Endothelial cell of umbilical vein (primary cell): ENCODE results near the gene KDM6B. TPM values are rescaled to one million over a fixed set of nuclear protein-coding genes. Genes with fewer than 3 reads are reported as not detected.

Experiments
- BruUV-seq: library from RNA; stranded (reverse); fragments of 400-500 nt; replicated peaks from 2 replicates; lab custom pipeline; 2021; lab: Mats Ljungman, UMichigan
- CTCF ChIA-PET: fragments of 300-600, 350-600 bp; sonication (Branson Sonifier 250); formaldehyde crosslinking; loops from one replicate; lab custom pipeline; 2021; ENCODE audit warnings: antibody characterized with exemption, inconsistent platforms; lab: Charles Lee
- POLR2A ChIA-PET: fragments of 300-600, 350-600 bp; sonication (Branson Sonifier 250); formaldehyde crosslinking; loops from one replicate; lab custom pipeline; 2021; ENCODE audit warnings: antibody characterized with exemption, inconsistent platforms; lab: Charles Lee
- DNase-seq: peaks from one replicate; pipeline ENCODE4 v3.0.0-alpha.2; 2011; ENCODE audit warnings: low read depth, low spot score
- FAIRE-seq: peaks from 2 replicates; lab custom pipeline; 2011; peaks lifted over from hg19 to GRCh38; lab: Jason Lieb, UNC
- H2AFZ ChIP-seq: 2 replicates; pipeline ENCODE4 v1.6.0; 2012; ENCODE audit warnings: low read depth, low read length, control low read depth, inconsistent platforms
- H3K27ac ChIP-seq: 2 replicates; pipeline ENCODE4 v1.5.1; 2011; ENCODE audit warnings: low read depth, mild to moderate bottlenecking, control low read depth, low read length, moderate library complexity; ENCODE audit not compliant: insufficient read depth
- H3K27me3 ChIP-seq, 2 experiments: 2 replicates each; pipeline versions ENCODE4 v1.6.0 to v1.6.1; 2011; ENCODE audit warnings: low read length in 2 of 2, mixed read lengths in 1 of 2; ENCODE audit not compliant: control insufficient read depth in 2 of 2, insufficient read depth in 2 of 2
- H3K36me3 ChIP-seq, 2 experiments: 2 replicates in 1 of 2; 3 replicates in 1 of 2; pipeline ENCODE4 v1.5.1; 2011; ENCODE audit warnings: low read length in 2 of 2, mild to moderate bottlenecking in 1 of 2, moderate library complexity in 1 of 2; ENCODE audit not compliant: control insufficient read depth in 2 of 2, insufficient read depth in 2 of 2; ENCODE audit errors: extremely low read depth in 1 of 2
- H3K4me1 ChIP-seq: 3 replicates; pipeline ENCODE4 v1.5.1; 2011; ENCODE audit warnings: mild to moderate bottlenecking, low read length; ENCODE audit not compliant: control insufficient read depth, insufficient read depth; ENCODE audit errors: extremely low read depth
- H3K4me2 ChIP-seq: 2 replicates; pipeline ENCODE4 v1.6.1; 2011; ENCODE audit warnings: low read length, control low read depth, mixed read lengths; ENCODE audit not compliant: insufficient read depth
- H3K4me3 ChIP-seq, 3 experiments: fragments of 200-600 bp in 1 of 3; sonication (generic), shearing (Covaris generic) in 1 of 3; replicated peaks in 1 of 3; 2 replicates each; pipeline ENCODE4 v1.5.1; 2011 to 2016; ENCODE audit warnings: control low read depth in 3 of 3, low read length in 3 of 3, mild to moderate bottlenecking in 2 of 3, inconsistent platforms in 1 of 3, low read depth in 1 of 3, moderate library complexity in 1 of 3; ENCODE audit not compliant: insufficient read depth in 1 of 3
- H3K79me2 ChIP-seq: 2 replicates; pipeline ENCODE4 v1.6.0; 2012; ENCODE audit warnings: low read length, inconsistent platforms; ENCODE audit not compliant: control insufficient read depth, insufficient read depth
- H3K9ac ChIP-seq: replicated peaks from 2 replicates; pipeline ENCODE3; 2011; ENCODE audit warnings: low read length, control low read depth; ENCODE audit not compliant: insufficient read depth; ENCODE audit errors: extremely low read depth
- H3K9me1 ChIP-seq: replicated peaks from 3 replicates; pipeline ENCODE4 v1.6.0; 2011; ENCODE audit warnings: mild to moderate bottlenecking, low read length; ENCODE audit not compliant: control insufficient read depth, insufficient read depth; ENCODE audit errors: extremely low read depth
- H3K9me3 ChIP-seq: replicated peaks from 2 replicates; pipeline ENCODE4 v1.5.1; 2012; ENCODE audit warnings: low read length, inconsistent platforms; ENCODE audit not compliant: control insufficient read depth, insufficient read depth
- H4K20me1 ChIP-seq: replicated peaks from 2 replicates; pipeline ENCODE3; 2011; ENCODE audit warnings: mild to moderate bottlenecking, low read length; ENCODE audit not compliant: control insufficient read depth, insufficient read depth; ENCODE audit errors: extremely low read depth
- CTCF ChIP-seq, 2 donors: IDR thresholded peaks; 1 replicate in 1 of 2; 2 replicates in 1 of 2; pipeline ENCODE4 v1.5.1; 2011; ENCODE audit warnings: low read length in 2 of 2, mild to moderate bottlenecking in 2 of 2, moderate library complexity in 2 of 2, control low read depth in 1 of 2, inconsistent platforms in 1 of 2, low read depth in 1 of 2; ENCODE audit not compliant: insufficient read depth in 1 of 2; ENCODE audit errors: extremely low read depth in 1 of 2
- EZH2 ChIP-seq: IDR thresholded peaks from 2 replicates; pipeline ENCODE4 v1.6.1; 2012; ENCODE audit warnings: borderline replicate concordance, low read depth, mild to moderate bottlenecking, moderate library complexity, low read length, inconsistent platforms; ENCODE audit not compliant: severe bottlenecking
- FOS ChIP-seq: IDR thresholded peaks from 2 replicates; pipeline ENCODE4 v1.6.1; 2011; ENCODE audit warnings: mild to moderate bottlenecking, low read length, moderate library complexity, borderline replicate concordance; ENCODE audit not compliant: insufficient read depth
- GATA2 ChIP-seq: IDR thresholded peaks from 2 replicates; pipeline ENCODE4 v1.7.0; 2011; ENCODE audit warnings: low read depth, mild to moderate bottlenecking, moderate library complexity, mixed read lengths, low read length; ENCODE audit not compliant: insufficient read length, insufficient read depth
- JUN ChIP-seq: IDR thresholded peaks from 2 replicates; pipeline ENCODE4 v1.6.1; 2011; ENCODE audit warnings: borderline replicate concordance, low read depth; ENCODE audit not compliant: insufficient read length, insufficient read depth
- MYC ChIP-seq: IDR thresholded peaks from one replicate; pipeline ENCODE4 v1.6.1; 2011; ENCODE audit warnings: mild to moderate bottlenecking, low read depth, low read length
- POLR2A ChIP-seq: IDR thresholded peaks from 2 replicates; pipeline ENCODE4 v1.6.1; 2012; ENCODE audit warnings: low read depth, mild to moderate bottlenecking, control low read depth, low read length
- POLR2AphosphoS5 ChIP-seq: IDR thresholded peaks from 2 replicates; pipeline ENCODE4 v1.6.1; 2012; ENCODE audit warnings: low read depth, mild to moderate bottlenecking, control low read depth, low read length, moderate library complexity; ENCODE audit not compliant: insufficient read depth
- dilution Hi-C: fragments of 300-500 bp; cut with MboI; formaldehyde crosslinking; loops from one replicate; pipeline ENCODE4 v1.15.0; 2019; ENCODE audit warnings: low sequenced_read_pairs; ENCODE audit not compliant: extremely low pct_ligation_motif_present
- intact Hi-C: fragments of 100-400 bp; cut with micrococcal nuclease; formaldehyde crosslinking; loops from one replicate; pipeline ENCODE4 v1.10.0; 2022
- polyA plus RNA-seq, 4 experiments: library from polyadenylated mRNA; depleted of rRNA in 3 of 4; stranded (reverse) in 3 of 4; unstranded in 1 of 4; fragments of >200 nt; gene quantifications; 2 replicates each; pipeline versions ENCODE4 v1.2.1 to v1.2.3, GENCODE V29; 2011 to 2012; ENCODE audit warnings: missing spikeins in 1 of 4
- total RNA-seq: library from RNA; stranded (reverse); gene quantifications from 2 replicates; pipeline ENCODE4 v1.2.3, GENCODE V29; 2021
- TF ChIP-seq, protein P1 (sequence below): IDR thresholded peaks from 2 replicates; pipeline ENCODE4 v1.6.1; 2011; ENCODE audit not compliant: insufficient read depth, insufficient read length

The KDM6B gene
- total and polyA plus RNA-seq, 2 donors (not counting 3 experiments of a cell fraction or from before 2014, with no cell fraction given) = 1.8 to 17.8 TPM

GRCh38 chr17:7844292-7845154, 10.5 kb downstream of the KDM6B start:
- H2AFZ ChIP-seq = no peak overlapping the region
- BruUV-seq = TSS peak; percentile 1

More at GRCh38 chr17:7844292-7845154, 10.5 kb downstream of the KDM6B start:
- Histone ChIP-seq H3K9me3 (no peaks in the 10 kb centered on the region), H3K9me1 (no peaks in the 10 kb centered on the region), H3K4me3 (peak overlapping the region; percentile 45 to 71 (median 60)), H3K36me3 (peaks cover 3 to 22% of the 10 kb centered on the region in 2 experiments), H3K4me2 (peak overlapping the region; percentile 80), H3K9ac (peak overlapping the region; percentile 99), H3K27ac (peak overlapping the region; percentile 99), H3K4me1 (peaks cover 14% of the 10 kb centered on the region), H3K79me2 (peaks cover 10% of the 10 kb centered on the region), H4K20me1 (no peaks in the 10 kb centered on the region), H3K27me3 (no peaks in the 10 kb centered on the region)
- ChIA-PET CTCF (interaction anchor here (0.9 to 2.4 kb wide), 9 partner anchors 9 to 256 kb away, joined by 3 to 32 read pairs (median 4); partner anchors contain the start of genes KDM6B and NAA38), POLR2A (interaction anchor here (1.2 to 1.5 kb wide), 3 partner anchors 9 to 13 kb away, joined by 4 to 8 read pairs (median 6); partner anchors contain the start of genes CYB5D1 and NAA38)
- DNase-seq (peak; percentile 92), FAIRE-seq (peak; percentile 99)
- TF ChIP-seq FOS = no peak
- TF ChIP-seq GATA2 = no peak
- TF ChIP-seq POLR2AphosphoS5 = peak; percentile 39
- TF ChIP-seq CTCF (IDR thresholded peaks at IDR 0.05; ENCODE audit: extremely low read depth in 1 of 2, insufficient read depth in 1 of 2, low read depth in 1 of 2, low read length in 2 of 2) = no peak
- no peak for TF ChIP-seq MYC
- TF ChIP-seq POLR2A = peak; percentile 52
- no peak for TF ChIP-seq EZH2
- TF ChIP-seq JUN = no peak
- TF ChIP-seq, protein P1, sequence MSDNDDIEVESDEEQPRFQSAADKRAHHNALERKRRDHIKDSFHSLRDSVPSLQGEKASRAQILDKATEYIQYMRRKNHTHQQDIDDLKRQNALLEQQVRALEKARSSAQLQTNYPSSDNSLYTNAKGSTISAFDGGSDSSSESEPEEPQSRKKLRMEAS = no peak
- intact Hi-C loops (loop anchor here (1.0 to 10.0 kb wide), 5 partner anchors 9 to 278 kb away; partner anchors contain the start of genes FXR2, HES7, NAA38 and TP53), dilution Hi-C loops (no loop called here)
